GM12878 (cell line): Measurements from ENCODE around the gene ADAMTS2. TPM values are rescaled to one million over a fixed set of nuclear protein-coding genes. Genes with fewer than 3 reads are reported as not detected.

Source experiments
- ATAC-seq: fragments of 200-7000 bp; cut with Tn5 transposase; 3 replicates; pipeline ENCODE4 v1.9.1; 2020; ENCODE audit warnings: mild to moderate bottlenecking, moderate library complexity
- BruUV-seq: library from RNA; stranded (reverse); fragments of 400-500 nt; replicated peaks from 2 replicates; lab custom pipeline; 2021; lab: Mats Ljungman, UMichigan
- CTCF ChIA-PET: fragments of 300-600 bp; sonication (Branson Sonifier 250); formaldehyde crosslinking; extraction: SDS; loops from one replicate; lab custom pipeline; 2021; ENCODE audit warnings: inconsistent platforms; lab: Yijun Ruan, JAX
- POLR2A ChIA-PET: fragments of 350-600 bp; formaldehyde crosslinking; extraction: SDS; loops from one replicate; lab custom pipeline; 2021; ENCODE audit warnings: inconsistent platforms; lab: Charles Lee
- RAD21 ChIA-PET: fragments of 300-600 bp; sonication (Branson Sonifier 250); formaldehyde crosslinking; loops from one replicate; lab custom pipeline; 2023; ENCODE audit warnings: antibody characterized with exemption; ENCODE audit not compliant: unreplicated experiment; lab: Charles Lee
- SMC1A ChIA-PET: fragments of 300-600 bp; sonication (Branson Sonifier 250); formaldehyde crosslinking; loops from one replicate; lab custom pipeline; 2023; ENCODE audit not compliant: unreplicated experiment, uncharacterized antibody; lab: Charles Lee
- DNase-seq: peaks from one replicate; pipeline ENCODE4 v3.0.0-alpha.2; 2011; ENCODE audit warnings: low read depth, low spot score
- FAIRE-seq: peaks from 3 replicates; lab custom pipeline; 2011; peaks lifted over from hg19 to GRCh38; lab: Jason Lieb, UNC
- H2AFZ ChIP-seq: 2 replicates; pipeline ENCODE4 v1.6.0; 2011; ENCODE audit warnings: low read depth, low read length, control low read depth; ENCODE audit not compliant: control insufficient read depth
- H3K27ac ChIP-seq: 2 replicates; pipeline ENCODE4 v1.5.1; 2011; ENCODE audit warnings: control low read depth; ENCODE audit not compliant: control insufficient read depth, insufficient read depth
- H3K27me3 ChIP-seq, 2 experiments: replicated peaks in 1 of 2; 2 replicates each; pipeline versions ENCODE4 v1.6.0 to v1.6.1; 2011; ENCODE audit warnings: low read length in 1 of 2; ENCODE audit not compliant: control insufficient read depth in 2 of 2, insufficient read depth in 2 of 2
- H3K36me3 ChIP-seq, 2 experiments: 2 replicates each; pipeline ENCODE4 v1.5.1; 2011; ENCODE audit warnings: low read length in 1 of 2; ENCODE audit not compliant: control insufficient read depth in 2 of 2, insufficient read depth in 2 of 2
- H3K4me1 ChIP-seq: 2 replicates; pipeline ENCODE4 v1.6.1; 2011; ENCODE audit warnings: mild to moderate bottlenecking, low read length, moderate library complexity, mixed read lengths; ENCODE audit not compliant: control insufficient read depth, insufficient read depth
- H3K4me2 ChIP-seq: 2 replicates; pipeline ENCODE4 v1.6.0; 2011; ENCODE audit warnings: control low read depth; ENCODE audit not compliant: control insufficient read depth, insufficient read depth
- H3K4me3 ChIP-seq: fragments of 200-600 bp; sonication (generic); 2 replicates; pipeline ENCODE4 v1.5.1; 2016
- H3K79me2 ChIP-seq: 2 replicates; pipeline ENCODE4 v1.6.0; 2011; ENCODE audit warnings: low read length; ENCODE audit not compliant: control insufficient read depth, insufficient read depth
- H3K9ac ChIP-seq: 2 replicates; pipeline ENCODE4 v1.8.0; 2011; ENCODE audit warnings: low read length, control low read depth, mixed read lengths; ENCODE audit not compliant: control insufficient read depth, insufficient read depth
- H3K9me3 ChIP-seq: replicated peaks from 3 replicates; pipeline ENCODE4 v1.5.1; 2011; ENCODE audit warnings: mild to moderate bottlenecking, low read length; ENCODE audit not compliant: control insufficient read depth, insufficient read depth
- H4K20me1 ChIP-seq: 2 replicates; pipeline ENCODE4 v1.6.0; 2011; ENCODE audit not compliant: control insufficient read depth, insufficient read depth
- BMI1 ChIP-seq: fragments of 450-650 bp; IDR thresholded peaks from 2 replicates; pipeline ENCODE4 v1.6.1; 2016; ENCODE audit warnings: mild to moderate bottlenecking, moderate library complexity, borderline replicate concordance
- CREM ChIP-seq: IDR thresholded peaks from 2 replicates; pipeline ENCODE4 v1.6.1; 2014; ENCODE audit warnings: antibody characterized with exemption, low read depth
- EZH2 ChIP-seq: IDR thresholded peaks from 2 replicates; pipeline ENCODE4 v1.6.1; 2012; ENCODE audit warnings: low read depth, mild to moderate bottlenecking, control low read depth, inconsistent platforms, low read length, borderline replicate concordance; ENCODE audit not compliant: control insufficient read depth
- FOS ChIP-seq: IDR thresholded peaks from 3 replicates; pipeline ENCODE4 v1.6.1; 2011; ENCODE audit warnings: borderline replicate concordance; ENCODE audit not compliant: insufficient read length; ENCODE audit errors: extremely low read depth
- GABPA ChIP-seq: IDR thresholded peaks from 2 replicates; pipeline ENCODE4 v1.6.1; 2014; ENCODE audit warnings: antibody characterized with exemption, low read depth, mild to moderate bottlenecking, inconsistent platforms
- HDGF ChIP-seq: fragments of 450-650 bp; IDR thresholded peaks from 2 replicates; pipeline ENCODE4 v1.6.1; 2016; ENCODE audit warnings: antibody characterized with exemption
- NR2C1 ChIP-seq: fragments of 450-650 bp; IDR thresholded peaks from 2 replicates; pipeline ENCODE4 v1.6.1; 2017; ENCODE audit warnings: antibody characterized with exemption, mild to moderate bottlenecking, moderate library complexity
- ZNF384 ChIP-seq: IDR thresholded peaks from 2 replicates; pipeline ENCODE4 v1.6.1; 2012; ENCODE audit warnings: low read depth, mild to moderate bottlenecking, low read length, improper control_type of control experiment, borderline replicate concordance
- WGBS: methylation state at CpG from one replicate; pipeline ENCODE4 v1.1.6; 2016; ENCODE audit warnings: low lambda C conversion rate; ENCODE audit not compliant: insufficient replicate concordance, insufficient coverage; ENCODE audit errors: missing lambda C conversion rate; 5-methylcytosine and 5-hydroxymethylcytosine counted together
- in situ Hi-C: fragments of 300-500 bp; cut with MboI; formaldehyde crosslinking; loops from 9 replicates; pipeline ENCODE4 v1.14.3; 2018; ENCODE audit warnings: mixed read lengths
- intact Hi-C: fragments of 100-400 bp; cut with micrococcal nuclease; formaldehyde crosslinking; loops from one replicate; pipeline ENCODE4 v1.14.2; 2022; ENCODE audit not compliant: unreplicated experiment
- polyA plus RNA-seq, 11 experiments: library from polyadenylated mRNA; depleted of rRNA in 4 of 11; unstranded in 6 of 11; stranded (reverse) in 5 of 11; fragments of >200 nt; fragmentation: Nextera tagmentation in 4 of 11; fragmentation: Illumina TruSeq in 1 of 11; extraction: Ambion mirVana in 4 of 11; extraction: Trizol in 1 of 11; gene quantifications; 1 replicate in 1 of 11; 2 replicates in 10 of 11; pipeline versions ENCODE4 v1.2.1 to v1.2.3, GENCODE V29; 2011 to 2016; ENCODE audit warnings: inconsistent platforms in 2 of 11, missing spikeins in 2 of 11, low read depth in 1 of 11
- total RNA-seq, 4 experiments: library from RNA; depleted of rRNA in 3 of 4; stranded (reverse); fragments of >200 nt in 3 of 4; fragmentation: Illumina TruSeq in 1 of 4; extraction: Trizol in 1 of 4; gene quantifications; 2 replicates each; pipeline versions ENCODE4 v1.2.1 to v1.2.3, GENCODE V29; 2013 to 2021
- TF ChIP-seq, protein P1 (sequence below): fragments of 450-650 bp; IDR thresholded peaks from 2 replicates; pipeline ENCODE4 v1.6.1; 2016; ENCODE audit warnings: mild to moderate bottlenecking
- TF ChIP-seq, protein P2 (sequence below): fragments of 450-650 bp; IDR thresholded peaks from 2 replicates; pipeline ENCODE4 v1.6.1; 2017; ENCODE audit warnings: antibody characterized with exemption, mild to moderate bottlenecking, moderate library complexity
- TF ChIP-seq, protein P3 (sequence below): fragments of 450-650 bp; IDR thresholded peaks from 2 replicates; pipeline ENCODE4 v1.6.1; 2016; ENCODE audit warnings: mild to moderate bottlenecking
- TF ChIP-seq, protein P4 (sequence below): IDR thresholded peaks from 2 replicates; pipeline ENCODE4 v1.6.1; 2011; ENCODE audit warnings: borderline replicate concordance, low read depth, mild to moderate bottlenecking, moderate library complexity, mixed read lengths, low read length; ENCODE audit not compliant: insufficient read depth; ENCODE audit errors: extremely low read length
- TF ChIP-seq, protein P5 (sequence below): fragments of 450-650 bp; formaldehyde crosslinking; IDR thresholded peaks from 2 replicates; pipeline ENCODE4 v1.5.0; 2022; ENCODE audit warnings: mild to moderate bottlenecking, missing genetic modification characterization

ADAMTS2 gene
- total and polyA plus RNA-seq, 10 of the 15 experiments (the other 5 are each of a cell fraction or from before 2014, with no cell fraction given): 0.03 to 0.05 TPM; not detected in 8

DNA sequence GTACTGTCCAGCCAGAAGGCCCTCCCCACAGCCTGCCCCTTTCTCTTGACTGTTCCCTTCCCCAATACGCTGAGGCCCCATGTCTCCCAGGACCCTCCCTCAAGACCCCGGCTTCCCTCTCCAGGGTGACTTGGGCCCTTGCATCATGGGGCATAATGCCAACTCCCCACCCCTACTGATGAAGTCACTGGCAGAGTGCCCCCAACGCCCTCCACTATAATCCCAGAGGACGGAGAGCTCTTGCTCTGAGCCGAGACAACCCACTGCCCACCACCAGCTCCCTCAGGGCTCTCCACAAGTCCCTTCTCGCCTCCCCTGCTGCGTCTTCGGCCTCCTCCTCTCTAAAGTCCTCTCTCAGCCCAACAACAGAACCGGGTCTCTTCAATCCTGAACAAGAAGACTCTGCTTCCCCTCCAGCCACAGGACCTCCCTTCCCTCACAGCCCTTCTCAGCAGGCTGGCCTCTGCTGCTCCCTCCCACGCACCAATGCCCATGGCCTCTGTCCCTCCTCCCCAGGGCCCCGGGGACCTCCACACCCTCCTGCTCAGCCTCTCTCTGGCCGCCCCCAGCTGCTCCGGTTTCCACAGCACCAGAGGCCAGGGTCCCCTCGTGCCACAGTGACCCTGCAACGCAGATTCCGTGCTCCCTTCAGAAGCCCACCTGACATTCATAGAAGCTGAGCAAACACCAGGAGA is 47.6 kb downstream of the ADAMTS2 start:
- H3K9ac ChIP-seq: no peak overlapping the region
- H3K27me3 ChIP-seq: no peaks in the 10 kb centered on the region
- H3K4me3 ChIP-seq: no peak overlapping the region
- no peaks in the 10 kb centered on the region; the same call in 1 of the 3 replicates for H3K9me3 ChIP-seq
- H3K27ac ChIP-seq: no peak overlapping the region
- FAIRE-seq (no peak), ATAC-seq (no peak), DNase-seq (no peak)
- WGBS: 9% methylated on average over 16 of the region's 16 CpGs
- in situ Hi-C loops (no loop called here), intact Hi-C loops (no loop called here)
- H3K4me1 ChIP-seq: no peaks in the 10 kb centered on the region
- no peak overlapping the region for H3K4me2 ChIP-seq
- ChIA-PET RAD21 (no interaction called here), CTCF (no interaction called here), POLR2A (no interaction called here), SMC1A (no interaction called here)
- no peaks in the 10 kb centered on the region for H3K79me2 ChIP-seq
- TF ChIP-seq, protein P1, sequence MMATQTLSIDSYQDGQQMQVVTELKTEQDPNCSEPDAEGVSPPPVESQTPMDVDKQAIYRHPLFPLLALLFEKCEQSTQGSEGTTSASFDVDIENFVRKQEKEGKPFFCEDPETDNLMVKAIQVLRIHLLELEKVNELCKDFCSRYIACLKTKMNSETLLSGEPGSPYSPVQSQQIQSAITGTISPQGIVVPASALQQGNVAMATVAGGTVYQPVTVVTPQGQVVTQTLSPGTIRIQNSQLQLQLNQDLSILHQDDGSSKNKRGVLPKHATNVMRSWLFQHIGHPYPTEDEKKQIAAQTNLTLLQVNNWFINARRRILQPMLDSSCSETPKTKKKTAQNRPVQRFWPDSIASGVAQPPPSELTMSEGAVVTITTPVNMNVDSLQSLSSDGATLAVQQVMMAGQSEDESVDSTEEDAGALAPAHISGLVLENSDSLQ: no peak
- TF ChIP-seq HDGF (no peak), BMI1 (no peak), EZH2 (no peak), GABPA (no peak), NR2C1 (no peak), CREM (no peak), FOS (no peak), ZNF384 (no peak)
- TF ChIP-seq, protein P2, sequence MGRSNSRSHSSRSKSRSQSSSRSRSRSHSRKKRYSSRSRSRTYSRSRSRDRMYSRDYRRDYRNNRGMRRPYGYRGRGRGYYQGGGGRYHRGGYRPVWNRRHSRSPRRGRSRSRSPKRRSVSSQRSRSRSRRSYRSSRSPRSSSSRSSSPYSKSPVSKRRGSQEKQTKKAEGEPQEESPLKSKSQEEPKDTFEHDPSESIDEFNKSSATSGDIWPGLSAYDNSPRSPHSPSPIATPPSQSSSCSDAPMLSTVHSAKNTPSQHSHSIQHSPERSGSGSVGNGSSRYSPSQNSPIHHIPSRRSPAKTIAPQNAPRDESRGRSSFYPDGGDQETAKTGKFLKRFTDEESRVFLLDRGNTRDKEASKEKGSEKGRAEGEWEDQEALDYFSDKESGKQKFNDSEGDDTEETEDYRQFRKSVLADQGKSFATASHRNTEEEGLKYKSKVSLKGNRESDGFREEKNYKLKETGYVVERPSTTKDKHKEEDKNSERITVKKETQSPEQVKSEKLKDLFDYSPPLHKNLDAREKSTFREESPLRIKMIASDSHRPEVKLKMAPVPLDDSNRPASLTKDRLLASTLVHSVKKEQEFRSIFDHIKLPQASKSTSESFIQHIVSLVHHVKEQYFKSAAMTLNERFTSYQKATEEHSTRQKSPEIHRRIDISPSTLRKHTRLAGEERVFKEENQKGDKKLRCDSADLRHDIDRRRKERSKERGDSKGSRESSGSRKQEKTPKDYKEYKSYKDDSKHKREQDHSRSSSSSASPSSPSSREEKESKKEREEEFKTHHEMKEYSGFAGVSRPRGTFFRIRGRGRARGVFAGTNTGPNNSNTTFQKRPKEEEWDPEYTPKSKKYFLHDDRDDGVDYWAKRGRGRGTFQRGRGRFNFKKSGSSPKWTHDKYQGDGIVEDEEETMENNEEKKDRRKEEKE: no peak
- TF ChIP-seq, protein P3, sequence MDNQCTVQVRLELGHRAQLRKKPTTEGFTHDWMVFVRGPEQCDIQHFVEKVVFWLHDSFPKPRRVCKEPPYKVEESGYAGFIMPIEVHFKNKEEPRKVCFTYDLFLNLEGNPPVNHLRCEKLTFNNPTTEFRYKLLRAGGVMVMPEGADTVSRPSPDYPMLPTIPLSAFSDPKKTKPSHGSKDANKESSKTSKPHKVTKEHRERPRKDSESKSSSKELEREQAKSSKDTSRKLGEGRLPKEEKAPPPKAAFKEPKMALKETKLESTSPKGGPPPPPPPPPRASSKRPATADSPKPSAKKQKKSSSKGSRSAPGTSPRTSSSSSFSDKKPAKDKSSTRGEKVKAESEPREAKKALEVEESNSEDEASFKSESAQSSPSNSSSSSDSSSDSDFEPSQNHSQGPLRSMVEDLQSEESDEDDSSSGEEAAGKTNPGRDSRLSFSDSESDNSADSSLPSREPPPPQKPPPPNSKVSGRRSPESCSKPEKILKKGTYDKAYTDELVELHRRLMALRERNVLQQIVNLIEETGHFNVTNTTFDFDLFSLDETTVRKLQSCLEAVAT: no peak
- TF ChIP-seq, protein P4, sequence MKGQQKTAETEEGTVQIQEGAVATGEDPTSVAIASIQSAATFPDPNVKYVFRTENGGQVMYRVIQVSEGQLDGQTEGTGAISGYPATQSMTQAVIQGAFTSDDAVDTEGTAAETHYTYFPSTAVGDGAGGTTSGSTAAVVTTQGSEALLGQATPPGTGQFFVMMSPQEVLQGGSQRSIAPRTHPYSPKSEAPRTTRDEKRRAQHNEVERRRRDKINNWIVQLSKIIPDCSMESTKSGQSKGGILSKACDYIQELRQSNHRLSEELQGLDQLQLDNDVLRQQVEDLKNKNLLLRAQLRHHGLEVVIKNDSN: no peak
- TF ChIP-seq, protein P5, sequence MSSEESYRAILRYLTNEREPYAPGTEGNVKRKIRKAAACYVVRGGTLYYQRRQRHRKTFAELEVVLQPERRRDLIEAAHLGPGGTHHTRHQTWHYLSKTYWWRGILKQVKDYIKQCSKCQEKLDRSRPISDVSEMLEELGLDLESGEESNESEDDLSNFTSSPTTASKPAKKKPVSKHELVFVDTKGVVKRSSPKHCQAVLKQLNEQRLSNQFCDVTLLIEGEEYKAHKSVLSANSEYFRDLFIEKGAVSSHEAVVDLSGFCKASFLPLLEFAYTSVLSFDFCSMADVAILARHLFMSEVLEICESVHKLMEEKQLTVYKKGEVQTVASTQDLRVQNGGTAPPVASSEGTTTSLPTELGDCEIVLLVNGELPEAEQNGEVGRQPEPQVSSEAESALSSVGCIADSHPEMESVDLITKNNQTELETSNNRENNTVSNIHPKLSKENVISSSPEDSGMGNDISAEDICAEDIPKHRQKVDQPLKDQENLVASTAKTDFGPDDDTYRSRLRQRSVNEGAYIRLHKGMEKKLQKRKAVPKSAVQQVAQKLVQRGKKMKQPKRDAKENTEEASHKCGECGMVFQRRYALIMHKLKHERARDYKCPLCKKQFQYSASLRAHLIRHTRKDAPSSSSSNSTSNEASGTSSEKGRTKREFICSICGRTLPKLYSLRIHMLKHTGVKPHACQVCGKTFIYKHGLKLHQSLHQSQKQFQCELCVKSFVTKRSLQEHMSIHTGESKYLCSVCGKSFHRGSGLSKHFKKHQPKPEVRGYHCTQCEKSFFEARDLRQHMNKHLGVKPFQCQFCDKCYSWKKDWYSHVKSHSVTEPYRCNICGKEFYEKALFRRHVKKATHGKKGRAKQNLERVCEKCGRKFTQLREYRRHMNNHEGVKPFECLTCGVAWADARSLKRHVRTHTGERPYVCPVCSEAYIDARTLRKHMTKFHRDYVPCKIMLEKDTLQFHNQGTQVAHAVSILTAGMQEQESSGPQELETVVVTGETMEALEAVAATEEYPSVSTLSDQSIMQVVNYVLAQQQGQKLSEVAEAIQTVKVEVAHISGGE (CRISPR knock-in tag): no peak
- H4K20me1 ChIP-seq: no peaks in the 10 kb centered on the region
- H2AFZ ChIP-seq: no peak overlapping the region
- no TSS peak for BruUV-seq
- no peaks in the 10 kb centered on the region for H3K36me3 ChIP-seq
